Fibroblast of lung (primary cell): ENCODE measurements around the gene HAO2. TPM values are rescaled to one million over a fixed set of nuclear protein-coding genes. Genes with fewer than 3 reads are reported as not detected.

ENCODE experiments used
- DNase-seq, 2 donors: peaks; one replicate each; pipeline versions ENCODE4 v3.0.0 to v3.0.0-alpha.2; 2010; ENCODE audit warnings: low read depth in 2 of 2
- H2AFZ ChIP-seq: 2 replicates; pipeline ENCODE4 v1.5.1; 2012; ENCODE audit warnings: low read length, control low read depth, inconsistent platforms
- H3K27ac ChIP-seq: 2 replicates; pipeline ENCODE4 v1.5.1; 2011; ENCODE audit warnings: low read length, control low read depth; ENCODE audit not compliant: insufficient read depth
- H3K27me3 ChIP-seq: 2 replicates; pipeline ENCODE4 v1.5.1; 2011; ENCODE audit warnings: mild to moderate bottlenecking, low read length; ENCODE audit not compliant: control insufficient read depth, insufficient read depth
- H3K36me3 ChIP-seq: 2 replicates; pipeline ENCODE4 v1.5.1; 2011; ENCODE audit warnings: low read length; ENCODE audit not compliant: control insufficient read depth, insufficient read depth
- H3K4me1 ChIP-seq: 2 replicates; pipeline ENCODE4 v1.5.1; 2011; ENCODE audit warnings: low read length; ENCODE audit not compliant: control insufficient read depth, insufficient read depth; ENCODE audit errors: extremely low read depth
- H3K4me2 ChIP-seq: 2 replicates; pipeline ENCODE4 v1.5.1; 2011; ENCODE audit warnings: low read length, control low read depth; ENCODE audit not compliant: insufficient read depth; ENCODE audit errors: extremely low read depth
- H3K4me3 ChIP-seq, 4 experiments: fragments of 200-600 bp in 1 of 4; sonication (generic) in 1 of 4; replicated peaks in 1 of 4; 2 replicates each; pipeline ENCODE4 v1.5.1; 2011 to 2016; ENCODE audit warnings: low read length in 4 of 4, low read depth in 3 of 4, mild to moderate bottlenecking in 3 of 4, control low read depth in 2 of 4, inconsistent platforms in 1 of 4, mixed read lengths in 1 of 4; ENCODE audit not compliant: insufficient read depth in 1 of 4; ENCODE audit errors: control extremely low read depth in 1 of 4
- H3K79me2 ChIP-seq: 2 replicates; pipeline ENCODE4 v1.5.1; 2012; ENCODE audit warnings: mild to moderate bottlenecking, low read length, inconsistent platforms; ENCODE audit not compliant: control insufficient read depth, insufficient read depth
- H3K9ac ChIP-seq: 2 replicates; pipeline ENCODE4 v1.5.1; 2011; ENCODE audit warnings: mild to moderate bottlenecking, low read length, control low read depth; ENCODE audit not compliant: insufficient read depth
- H3K9me3 ChIP-seq: 2 replicates; pipeline ENCODE4 v1.5.1; 2012; ENCODE audit warnings: low read depth, low read length; ENCODE audit not compliant: control insufficient read depth, insufficient read depth
- H4K20me1 ChIP-seq: 2 replicates; pipeline ENCODE4 v1.5.1; 2011; ENCODE audit warnings: low read length; ENCODE audit not compliant: control insufficient read depth, insufficient read depth; ENCODE audit errors: extremely low read depth
- EZH2 ChIP-seq: IDR thresholded peaks from 2 replicates; pipeline ENCODE4 v1.5.1; 2012; ENCODE audit warnings: low read length, control low read depth, mild to moderate bottlenecking; ENCODE audit errors: missing control alignments
- polyA plus RNA-seq, 2 donors: library from polyadenylated mRNA; depleted of rRNA in 1 of 2; stranded (reverse) in 1 of 2; unstranded in 1 of 2; fragments of >200 nt; gene quantifications; 2 replicates each; pipeline ENCODE4 v1.2.1, GENCODE V29; 2011 to 2012; ENCODE audit warnings: missing spikeins in 1 of 2
- total RNA-seq: library from RNA; depleted of rRNA; stranded (reverse); fragments of >200 nt; gene quantifications from 2 replicates; pipeline ENCODE4 v1.2.1, GENCODE V29; 2014
- TF ChIP-seq, protein P1 (sequence below), 2 donors: IDR thresholded peaks in 1 of 2; conservative IDR thresholded peaks in 1 of 2; 1 replicate in 1 of 2; 2 replicates in 1 of 2; pipeline ENCODE4 v1.5.1; 2011 to 2012; ENCODE audit warnings: low read length in 2 of 2, control low read depth in 1 of 2, inconsistent platforms in 1 of 2, low read depth in 1 of 2, mild to moderate bottlenecking in 1 of 2

Gene HAO2
- total and polyA plus RNA-seq, 2 donors (not counting 1 experiment from before 2014, with no cell fraction given), result not detected

DNA sequence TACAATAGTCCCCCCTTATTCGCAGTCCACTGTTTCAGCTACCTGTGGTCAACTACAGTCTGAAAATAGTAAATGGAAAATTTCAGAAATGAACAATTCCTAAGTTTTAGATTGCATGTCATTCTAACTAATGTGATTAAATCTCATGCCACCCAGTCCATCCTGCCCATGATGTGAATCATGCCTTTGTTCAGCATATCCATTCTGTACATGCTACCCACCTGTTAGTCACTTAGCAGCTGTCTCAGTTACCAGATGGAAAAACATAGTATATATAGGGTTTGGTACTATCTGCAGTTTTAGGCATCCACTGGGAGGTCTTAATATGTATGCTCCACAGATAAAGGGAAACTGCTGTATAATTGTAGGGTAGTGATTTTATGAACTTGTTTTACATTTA is 16.6 kb upstream of the HAO2 start:
- H3K9me3 ChIP-seq, result no peaks in the 10 kb centered on the region
- H4K20me1 ChIP-seq, result no peaks in the 10 kb centered on the region
- no peaks in the 10 kb centered on the region for H3K27me3 ChIP-seq
- no peak overlapping the region for H3K4me2 ChIP-seq
- TF ChIP-seq, protein P1, sequence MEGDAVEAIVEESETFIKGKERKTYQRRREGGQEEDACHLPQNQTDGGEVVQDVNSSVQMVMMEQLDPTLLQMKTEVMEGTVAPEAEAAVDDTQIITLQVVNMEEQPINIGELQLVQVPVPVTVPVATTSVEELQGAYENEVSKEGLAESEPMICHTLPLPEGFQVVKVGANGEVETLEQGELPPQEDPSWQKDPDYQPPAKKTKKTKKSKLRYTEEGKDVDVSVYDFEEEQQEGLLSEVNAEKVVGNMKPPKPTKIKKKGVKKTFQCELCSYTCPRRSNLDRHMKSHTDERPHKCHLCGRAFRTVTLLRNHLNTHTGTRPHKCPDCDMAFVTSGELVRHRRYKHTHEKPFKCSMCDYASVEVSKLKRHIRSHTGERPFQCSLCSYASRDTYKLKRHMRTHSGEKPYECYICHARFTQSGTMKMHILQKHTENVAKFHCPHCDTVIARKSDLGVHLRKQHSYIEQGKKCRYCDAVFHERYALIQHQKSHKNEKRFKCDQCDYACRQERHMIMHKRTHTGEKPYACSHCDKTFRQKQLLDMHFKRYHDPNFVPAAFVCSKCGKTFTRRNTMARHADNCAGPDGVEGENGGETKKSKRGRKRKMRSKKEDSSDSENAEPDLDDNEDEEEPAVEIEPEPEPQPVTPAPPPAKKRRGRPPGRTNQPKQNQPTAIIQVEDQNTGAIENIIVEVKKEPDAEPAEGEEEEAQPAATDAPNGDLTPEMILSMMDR (conservative IDR thresholded peaks at IDR 0.05 in 1 of 2, IDR thresholded peaks at IDR 0.05 in 1 of 2; ENCODE audit: low read depth in 1 of 2, low read length in 2 of 2), result no peak
- no peak for TF ChIP-seq EZH2
- H3K36me3 ChIP-seq, result no peaks in the 10 kb centered on the region
- no peak overlapping the region for H3K9ac ChIP-seq
- no peaks in the 10 kb centered on the region for H3K79me2 ChIP-seq
- no peak overlapping the region for H3K4me3 ChIP-seq
- no peaks in the 10 kb centered on the region for H3K4me1 ChIP-seq
- H3K27ac ChIP-seq, result no peak overlapping the region
- no peak overlapping the region for H2AFZ ChIP-seq
- DNase-seq, result no peak

DNA sequence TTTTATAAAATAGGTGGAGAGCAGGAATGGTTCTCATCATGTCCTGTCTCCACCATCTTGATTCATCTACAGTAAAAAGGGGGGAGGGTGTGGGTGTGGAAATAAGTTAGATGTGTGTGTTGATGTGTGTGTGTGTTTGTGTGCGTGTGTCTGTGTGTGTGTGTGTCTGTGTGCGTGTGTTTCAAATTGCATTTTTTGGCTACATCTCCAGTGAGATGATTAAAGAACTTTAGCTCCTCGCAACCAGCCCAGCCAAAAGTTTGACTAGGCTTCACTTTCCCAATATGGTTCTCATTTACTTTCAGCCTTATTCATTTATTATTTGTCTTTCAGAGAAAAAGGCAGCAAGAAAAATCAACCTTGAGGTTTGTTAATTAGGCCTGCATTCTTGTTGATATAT is 14.7 kb upstream of the HAO2 start:
- Histone ChIP-seq H3K27ac (no peak overlapping the region), H2AFZ (no peak overlapping the region), H3K9ac (no peak overlapping the region), H3K27me3 (no peaks in the 10 kb centered on the region), H3K36me3 (no peaks in the 10 kb centered on the region), H3K4me2 (no peak overlapping the region), H3K4me3 (no peak overlapping the region), H4K20me1 (no peaks in the 10 kb centered on the region), H3K4me1 (no peaks in the 10 kb centered on the region), H3K79me2 (no peaks in the 10 kb centered on the region), H3K9me3 (no peaks in the 10 kb centered on the region)
- TF ChIP-seq, protein P1 (conservative IDR thresholded peaks at IDR 0.05 in 1 of 2, IDR thresholded peaks at IDR 0.05 in 1 of 2; ENCODE audit: low read depth in 1 of 2, low read length in 2 of 2), result no peak
- TF ChIP-seq EZH2, result no peak
- no peak for DNase-seq

DNA sequence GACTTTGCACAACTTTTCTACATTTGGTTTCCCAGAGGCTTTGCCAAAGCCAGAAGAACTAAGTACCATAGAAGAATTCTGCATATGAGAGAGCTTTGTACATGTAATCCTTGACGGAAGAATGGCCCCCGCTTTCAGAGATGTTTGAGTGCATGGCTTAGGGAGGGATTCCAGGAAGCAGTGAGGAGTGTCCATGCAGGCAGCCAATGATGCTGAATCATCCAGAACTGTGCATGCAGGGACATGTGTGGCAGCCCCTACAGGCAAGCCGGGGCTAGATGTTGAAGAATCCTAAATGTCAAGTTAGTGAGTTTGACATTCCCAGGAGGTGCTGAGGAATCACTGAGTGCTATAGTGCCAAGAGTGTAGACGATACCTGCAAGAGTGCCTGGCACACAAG is 9.9 kb upstream of the HAO2 start:
- DNase-seq, result no peak
- no peak overlapping the region for H3K9ac ChIP-seq
- H3K79me2 ChIP-seq, result no peaks in the 10 kb centered on the region
- no peak overlapping the region for H3K27ac ChIP-seq
- no peaks in the 10 kb centered on the region for H3K4me1 ChIP-seq
- no peak overlapping the region for H2AFZ ChIP-seq
- TF ChIP-seq EZH2, result no peak
- TF ChIP-seq, protein P1 (conservative IDR thresholded peaks at IDR 0.05 in 1 of 2, IDR thresholded peaks at IDR 0.05 in 1 of 2; ENCODE audit: low read depth in 1 of 2, low read length in 2 of 2), result no peak
- no peak overlapping the region for H3K4me3 ChIP-seq
- no peaks in the 10 kb centered on the region for H3K9me3 ChIP-seq
- H3K36me3 ChIP-seq, result no peaks in the 10 kb centered on the region
- H3K4me2 ChIP-seq, result no peak overlapping the region
- H3K27me3 ChIP-seq, result no peaks in the 10 kb centered on the region
- H4K20me1 ChIP-seq, result no peaks in the 10 kb centered on the region
